SH-SY5Y (cell line): ENCODE measurements around the gene TARDBP.

Experiments used
- GATA2 ChIP-seq: IDR thresholded peaks from 2 replicates; pipeline ENCODE4 v1.6.1; 2011; ENCODE audit warnings: mild to moderate bottlenecking, low read depth, low read length
- GATA3 ChIP-seq: IDR thresholded peaks from 2 replicates; pipeline ENCODE4 v1.6.1; 2011; ENCODE audit warnings: low read depth, mild to moderate bottlenecking, low read length, moderate library complexity

TARDBP gene

GRCh38 chr1:11046625-11047365 is 34.3 kb downstream of the TARDBP start, which contains the start of gene MASP2:
MASP2 (minus strand) TSS chr1:11047239; CDS start chr1:11047207, 32 bp downstream.
- TF ChIP-seq GATA3 (no peak), GATA2 (no peak)

DNA sequence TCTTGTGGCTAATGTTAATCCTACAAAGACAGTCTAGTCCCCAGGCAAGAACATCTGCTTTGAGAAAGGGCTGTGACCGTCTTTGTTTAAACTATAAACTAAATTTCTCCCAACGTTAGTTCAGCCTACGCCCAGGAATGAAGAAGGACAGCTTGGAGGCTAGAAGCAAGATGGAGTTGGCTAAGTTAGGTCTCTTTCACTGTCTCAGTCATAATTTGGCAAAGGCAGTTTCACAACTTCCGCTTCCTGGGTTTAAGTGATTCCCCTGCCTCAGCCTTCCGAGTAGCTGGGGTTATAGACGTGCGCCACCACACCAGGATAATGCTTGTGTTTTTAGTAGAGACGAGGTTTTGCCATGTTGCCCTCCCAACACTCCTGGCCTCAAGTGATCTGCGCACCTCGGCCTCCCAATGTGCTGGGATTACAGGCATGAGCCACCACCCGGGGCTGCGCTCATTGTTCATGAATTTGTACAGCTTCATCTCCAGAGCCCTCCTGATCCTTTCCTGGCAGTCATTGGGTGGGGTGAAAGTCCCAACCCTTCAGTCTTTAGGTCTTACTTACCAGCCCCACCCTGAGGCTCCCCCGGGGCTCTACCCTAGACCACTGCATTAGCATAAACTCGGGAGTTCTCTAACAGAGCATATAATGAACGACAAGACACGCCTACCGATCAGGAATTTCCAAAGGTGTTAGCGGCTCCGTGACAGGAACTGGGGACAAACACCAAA is 39.5 kb downstream of the TARDBP start:
- TF ChIP-seq GATA2 (no peak), GATA3 (no peak)

GRCh38 chr1:11052839-11053757 is 40.6 kb downstream of the TARDBP start:
- TF ChIP-seq GATA3 = no peak
- TF ChIP-seq GATA2 = peak; percentile 53; the same call in 1 of the 2 replicates

- TF ChIP-seq GATA2 = no peak
- TF ChIP-seq GATA3 = no peak
Measured at GRCh38 chr1:11053758-11054137, 41.3 kb downstream of the TARDBP start.

DNA sequence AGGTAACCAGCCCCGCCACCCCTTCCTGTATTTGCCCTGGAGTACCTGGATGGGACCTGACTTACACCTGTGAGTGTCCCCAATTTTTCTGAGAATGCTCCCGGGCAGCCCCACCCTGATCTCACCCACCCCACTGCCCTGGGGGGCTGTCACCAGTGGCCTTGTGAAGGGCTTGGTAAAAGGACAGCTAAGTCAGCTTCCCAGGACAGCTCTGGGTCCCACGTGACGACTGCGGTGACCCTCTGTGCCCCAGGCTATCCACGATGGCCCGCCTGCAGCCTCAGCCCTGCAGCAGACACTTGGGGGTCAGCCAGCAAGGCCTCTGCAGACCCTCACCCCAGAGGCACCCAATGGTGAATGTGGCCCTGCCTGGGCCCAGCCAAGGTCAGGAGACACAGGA is 41.7 kb downstream of the TARDBP start:
- TF ChIP-seq GATA2 (no peak), GATA3 (no peak)

GRCh38 chr1:11054666-11055065 is 42.2 kb downstream of the TARDBP start:
- TF ChIP-seq GATA2 = no peak
- TF ChIP-seq GATA3 = no peak

DNA sequence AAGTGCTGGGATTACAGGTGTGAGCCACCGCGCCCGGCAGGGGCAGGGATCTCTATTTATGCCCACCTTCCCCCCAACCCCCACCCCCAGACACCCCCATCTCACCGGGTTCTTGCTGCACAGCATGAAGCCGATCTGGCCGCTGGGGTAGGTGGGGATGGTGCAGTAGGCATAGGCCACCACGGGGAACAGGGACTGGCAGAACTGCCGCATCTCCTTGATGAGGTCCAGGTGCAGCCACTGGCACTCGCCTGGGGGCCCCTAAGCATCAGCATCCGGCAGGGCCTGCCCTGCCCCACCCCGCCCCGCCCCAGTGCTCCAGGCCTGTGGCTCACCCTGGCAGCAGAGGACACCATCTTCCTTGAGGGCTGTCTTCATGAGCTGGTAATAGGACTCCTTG is 43.2 kb downstream of the TARDBP start:
- TF ChIP-seq GATA3 = no peak
- TF ChIP-seq GATA2 = no peak

GRCh38 chr1:11056504-11056903 is 44.0 kb downstream of the TARDBP start:
- TF ChIP-seq GATA3 (no peak), GATA2 (no peak)

GRCh38 chr1:11057477-11057876 is 45.0 kb downstream of the TARDBP start:
- TF ChIP-seq GATA2 (no peak), GATA3 (no peak)

DNA sequence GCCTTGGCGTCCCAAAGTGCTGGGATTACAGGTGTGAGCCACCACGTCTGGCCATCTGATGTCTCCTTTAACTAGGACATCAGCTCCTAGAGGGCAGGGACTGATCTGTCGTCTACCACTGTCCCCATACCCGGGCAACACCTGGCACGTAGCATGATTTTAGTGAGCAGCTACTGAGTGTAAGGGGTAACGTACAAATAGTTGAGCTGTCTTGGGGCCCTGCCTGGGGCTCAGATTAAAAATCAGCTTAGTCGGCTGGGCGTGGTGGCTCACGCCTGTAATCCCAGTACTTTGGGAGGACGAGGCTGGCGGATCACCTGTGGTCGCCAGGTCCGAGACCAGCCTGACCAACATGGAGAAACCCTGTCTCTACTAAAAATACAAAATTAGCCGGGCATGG is 45.6 kb downstream of the TARDBP start:
- no peak for TF ChIP-seq GATA3
- TF ChIP-seq GATA2 = no peak

DNA sequence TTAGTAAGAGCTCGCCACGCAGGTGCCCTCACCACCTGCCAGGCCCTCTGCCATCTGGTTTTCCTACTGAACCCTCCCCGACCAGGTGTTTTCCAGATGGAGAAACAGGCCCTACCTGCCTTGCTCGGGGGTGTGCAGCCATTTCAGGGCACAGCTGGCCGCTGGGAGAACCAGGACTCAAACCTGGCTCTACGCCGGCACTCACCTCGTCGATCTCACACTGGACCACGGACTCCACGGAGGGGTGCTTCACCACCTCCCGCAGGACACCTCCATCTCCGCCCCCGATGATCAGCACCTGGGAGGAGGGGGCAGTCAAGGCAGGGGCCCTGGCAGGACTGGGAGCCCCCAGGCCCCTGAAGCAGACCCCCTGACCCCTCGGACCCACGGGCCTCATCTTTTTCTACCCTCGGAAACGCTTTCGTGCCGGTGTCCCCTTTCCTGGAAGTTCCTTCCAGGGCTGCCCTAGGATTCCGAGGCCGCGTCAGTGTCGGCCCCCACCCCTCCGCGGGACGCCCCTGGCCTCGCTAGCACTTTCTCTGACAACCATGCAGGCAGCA is 46.2 kb downstream of the TARDBP start:
- TF ChIP-seq GATA2 (no peak), GATA3 (no peak)

- TF ChIP-seq GATA3 (no peak), GATA2 (no peak)
Measured at GRCh38 chr1:11059155-11059967, 46.9 kb downstream of the TARDBP start.

- TF ChIP-seq GATA3 = no peak
- no peak for TF ChIP-seq GATA2
Measured at GRCh38 chr1:11059968-11060830, 47.7 kb downstream of the TARDBP start, which contains the start of gene SRM. SRM (minus strand) TSS chr1:11060018; CDS start chr1:11059943, 75 bp downstream.
